AG10803 (cell line): ENCODE results near the gene S100A3.

Source experiments
- DNase-seq: peaks from one replicate; pipeline ENCODE4 v3.0.0; 2010; ENCODE audit warnings: low read depth
- H3K4me3 ChIP-seq: 2 replicates; pipeline ENCODE4 v1.5.1; 2011; ENCODE audit warnings: mild to moderate bottlenecking, low read length, control low read depth
- CTCF ChIP-seq: conservative IDR thresholded peaks from 2 replicates; pipeline ENCODE4 v1.5.1; 2011; ENCODE audit warnings: mild to moderate bottlenecking, low read length, control low read depth, inconsistent platforms

S100A3 gene

GRCh38 chr1:153535242-153536011, 13.6 kb downstream of the S100A3 start, which contains the start of gene S100A6:
Gene S100A6 (minus strand): TSS chr1:153535991. CDS start chr1:153535339, 652 bp downstream.
- TF ChIP-seq CTCF = peak; percentile 32
- H3K4me3 ChIP-seq = peak within 1 kb of the TSS; percentile 100
- peak; percentile 59 for DNase-seq

- peak overlapping the region; percentile 100 for H3K4me3 ChIP-seq
- TF ChIP-seq CTCF = no peak
- DNase-seq = no peak
Measured at GRCh38 chr1:153534925-153535241, 14.2 kb downstream of the S100A3 start.

GRCh38 chr1:153534226-153534924, 14.7 kb downstream of the S100A3 start:
- peak overlapping the region; percentile 100 for H3K4me3 ChIP-seq
- peak; percentile 46 for DNase-seq
- TF ChIP-seq CTCF = no peak

GRCh38 chr1:153533689-153534201, 15.3 kb downstream of the S100A3 start:
- peak; percentile 85 for DNase-seq
- H3K4me3 ChIP-seq = peak overlapping the region; percentile 100
- no peak for TF ChIP-seq CTCF

- peak overlapping the region; percentile 100 for H3K4me3 ChIP-seq
- peak; percentile 82 for TF ChIP-seq CTCF
Measured at GRCh38 chr1:153532769-153533599, 16.1 kb downstream of the S100A3 start.

GRCh38 chr1:153532181-153532580, 16.9 kb downstream of the S100A3 start:
- no peak for DNase-seq
- TF ChIP-seq CTCF = no peak
- no peak overlapping the region for H3K4me3 ChIP-seq

More at GRCh38 chr1:153532769-153533599, 16.1 kb downstream of the S100A3 start:
- DNase-seq = peak; percentile 88
